Esophagus muscularis mucosa (tissue), 3 donors: ENCODE data around the gene SGIP1.

Experiments used
- CTCF ChIP-seq, 3 experiments: fragments of 200-600 bp in 2 of 3; fragments of 450-650 bp in 1 of 3; sonication (generic) in 2 of 3; IDR thresholded peaks; one replicate each; pipeline ENCODE4 v1.5.1; 2017 to 2019; ENCODE audit warnings: antibody characterized with exemption in 3 of 3, mild to moderate bottlenecking in 2 of 3, moderate library complexity in 1 of 3
- POLR2A ChIP-seq: fragments of 450-650 bp; IDR thresholded peaks from one replicate; pipeline ENCODE4 v1.6.1; 2017; ENCODE audit warnings: antibody characterized with exemption, moderate library complexity, mild to moderate bottlenecking, low read depth
- POLR2AphosphoS5 ChIP-seq, 2 donors: sonication (generic); formaldehyde crosslinking; IDR thresholded peaks; one replicate each; pipeline ENCODE4 v1.6.1; 2017; ENCODE audit warnings: antibody characterized with exemption in 2 of 2

- TF ChIP-seq CTCF (IDR thresholded peaks at IDR 0.05) (no peak), POLR2AphosphoS5 (IDR thresholded peaks at IDR 0.05) (no peak), POLR2A (no peak)
These were observed 22.2 kb downstream of the SGIP1 start for GRCh38 chr1:66556161-66556611.
